ENCODE measurements around the gene FER.

The FER gene

DNA sequence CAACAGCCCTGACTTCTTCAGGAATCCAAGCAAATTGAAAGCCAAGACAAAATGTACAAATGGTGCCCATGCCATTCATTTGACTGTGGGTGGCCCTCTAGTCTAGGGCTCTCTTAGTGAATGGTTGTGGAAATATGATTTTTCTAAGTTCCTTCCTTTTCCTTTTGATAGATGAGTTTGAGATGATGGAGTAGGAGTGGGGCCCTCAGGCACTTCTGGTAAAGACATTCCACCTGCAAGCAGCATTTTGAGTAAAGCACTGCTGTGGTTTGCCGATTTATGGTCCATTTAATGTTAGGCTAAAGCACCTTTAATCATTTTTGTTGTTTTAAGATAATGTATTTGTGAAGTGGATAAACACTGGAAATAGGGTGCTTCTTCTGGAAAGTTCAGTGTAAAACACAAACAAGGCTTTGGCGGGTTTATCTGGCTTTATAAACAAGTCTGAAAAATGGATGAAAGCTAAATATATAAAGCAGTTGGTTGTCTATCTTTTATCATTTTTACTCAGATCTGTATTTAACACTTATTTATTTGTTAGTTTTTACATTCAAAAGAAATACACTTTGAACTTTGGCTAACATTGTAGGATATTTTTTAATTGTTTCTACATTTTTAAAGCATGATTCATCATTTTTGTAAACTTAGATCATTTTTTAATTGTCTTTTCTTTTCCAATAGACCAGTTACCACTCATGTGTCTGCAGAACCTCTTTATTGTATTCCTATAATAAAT, 448.6 kb downstream of the FER start:
- no peak for DNase-seq

DNA sequence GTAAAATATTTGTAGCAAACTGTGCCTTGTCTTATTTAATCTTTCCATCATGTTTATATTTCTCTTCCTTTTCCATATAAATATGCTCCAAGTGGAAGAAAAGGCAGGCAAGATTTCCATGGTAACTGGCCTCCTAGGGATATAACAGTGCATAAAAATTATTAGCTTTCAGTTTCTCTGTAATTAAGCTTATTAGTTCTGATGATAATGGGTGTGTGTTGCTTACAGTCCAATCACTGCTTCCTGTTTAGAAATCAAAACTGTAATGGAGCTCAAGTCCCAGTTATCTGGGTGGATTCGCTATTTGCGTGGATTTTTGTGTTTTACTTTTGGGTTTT, 449.1 kb downstream of the FER start:
- DNase-seq, result no peak

DNA sequence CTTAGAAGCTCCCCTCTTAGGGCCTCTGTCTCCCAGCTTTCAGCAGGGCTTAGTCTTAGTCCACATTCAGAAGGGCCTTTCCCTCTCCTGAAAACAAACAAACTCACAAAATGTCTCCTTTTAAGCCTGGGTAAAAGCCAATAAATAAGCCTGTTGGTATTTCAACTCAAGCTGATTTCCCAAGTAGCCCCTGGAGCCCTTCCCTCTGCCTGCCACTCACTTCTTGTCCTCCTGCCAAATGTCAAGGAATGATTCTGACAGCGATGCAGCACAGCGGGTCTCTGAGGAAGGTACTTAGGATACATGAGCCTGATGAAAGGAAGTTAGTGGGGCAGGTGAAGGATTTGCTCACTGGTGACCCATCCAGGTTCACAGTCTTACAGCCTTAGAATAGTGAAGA, 451.6 kb downstream of the FER start:
- no peak for DNase-seq

- no peak for DNase-seq
These were observed 452.3 kb downstream of the FER start for GRCh38 chr5:109199799-109200620.

- no peak for DNase-seq
These were observed 467.3 kb downstream of the FER start for GRCh38 chr5:109215040-109215439.

DNA sequence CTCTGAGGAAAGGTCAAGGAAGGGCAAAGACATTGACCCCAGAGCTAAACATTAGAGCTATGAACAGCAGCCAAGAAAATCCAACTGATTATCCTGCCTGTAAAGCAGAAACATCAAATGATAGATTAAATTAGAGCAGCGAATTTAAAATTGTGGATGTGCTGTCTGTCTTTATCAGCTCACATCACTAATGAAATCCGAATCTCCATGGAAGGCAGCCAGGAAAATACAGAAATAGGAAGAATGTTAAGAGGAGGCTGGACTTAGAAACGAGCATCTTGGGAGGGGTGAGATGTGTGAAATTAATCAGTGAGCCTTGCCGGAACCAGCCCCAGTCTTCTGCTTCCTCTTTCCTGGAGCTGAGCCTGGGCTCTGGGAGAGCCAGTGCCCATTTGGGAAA, 471.1 kb downstream of the FER start:
- no peak for DNase-seq

DNA sequence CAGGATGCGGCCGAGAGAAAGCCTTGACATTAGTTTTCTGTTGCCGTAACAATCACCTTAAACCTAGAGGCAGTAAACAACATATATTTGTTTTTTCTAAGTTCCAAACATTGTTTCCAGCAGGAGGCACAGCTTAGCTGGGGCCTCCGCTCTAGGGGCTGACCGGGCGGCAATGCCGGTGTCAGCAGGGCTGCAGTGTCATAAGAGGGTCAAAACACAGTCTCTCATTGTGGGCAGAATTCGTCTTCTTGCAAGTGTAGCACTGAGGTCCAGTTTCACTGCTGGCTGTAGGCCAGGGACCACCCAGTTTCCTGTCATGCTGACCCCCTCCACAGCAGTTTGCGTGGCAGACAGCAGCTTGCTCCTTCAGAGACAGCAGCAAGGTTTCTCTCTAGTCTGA, 475.8 kb downstream of the FER start:
- no peak for DNase-seq

- no peak for DNase-seq
These were observed 476.7 kb downstream of the FER start for GRCh38 chr5:109224276-109224882.

DNA sequence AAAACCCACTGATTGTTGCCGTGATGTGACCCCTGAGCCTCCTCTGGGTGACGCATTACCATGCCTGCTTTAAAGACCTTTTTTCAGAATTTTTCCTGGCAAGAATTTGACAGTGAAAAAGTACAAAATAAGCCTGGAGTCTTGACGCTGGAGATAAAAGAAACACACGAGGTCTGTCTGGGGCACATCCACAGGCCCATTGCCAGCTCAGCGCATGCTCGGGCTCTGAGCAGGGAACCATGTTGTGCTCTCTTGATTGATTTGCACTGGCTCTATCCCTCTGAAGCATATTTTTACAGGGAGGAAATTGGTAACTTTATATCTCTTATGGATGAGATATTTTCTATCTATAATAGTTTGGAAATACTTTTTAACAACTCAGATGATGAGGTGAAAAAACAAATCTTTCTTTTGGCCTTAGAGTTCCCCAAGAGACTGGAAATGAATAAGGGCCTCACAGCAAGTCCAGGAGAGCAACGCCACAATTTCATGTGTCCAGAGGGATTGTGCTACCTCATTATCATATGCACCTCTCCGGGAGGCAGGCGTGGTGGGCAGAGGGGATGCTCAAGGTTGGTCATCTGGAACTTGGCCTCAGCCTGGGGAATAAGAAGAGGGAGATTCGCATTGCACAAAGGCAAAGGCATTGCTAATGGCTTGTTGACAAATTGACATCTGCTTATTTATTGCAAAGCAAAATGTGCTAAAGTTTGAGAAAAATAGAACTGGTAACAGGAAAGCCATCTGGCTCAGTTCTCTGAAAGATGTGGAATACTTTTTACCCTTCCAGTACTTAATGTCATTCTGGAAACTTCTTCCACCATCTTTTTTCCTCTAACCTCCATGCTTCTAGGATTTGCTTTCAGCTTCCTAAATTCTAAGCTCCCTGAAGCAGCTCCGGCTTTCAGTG, 478.3 kb downstream of the FER start:
- DNase-seq, result no peak

- no peak for DNase-seq
These were observed 482.7 kb downstream of the FER start for GRCh38 chr5:109230369-109230768.

- no peak for DNase-seq
These were observed 483.6 kb downstream of the FER start for GRCh38 chr5:109231331-109231730.

- DNase-seq, result no peak
These were observed 486.7 kb downstream of the FER start for GRCh38 chr5:109234381-109234780.

GRCh38 chr5:109239456-109239855, 491.8 kb downstream of the FER start:
- no peak for DNase-seq

GRCh38 chr5:109242518-109242917, 494.8 kb downstream of the FER start:
- DNase-seq, result no peak

- DNase-seq, result no peak
These were observed 498.7 kb downstream of the FER start for GRCh38 chr5:109246395-109246794.
